ENCODE data around the gene TCTN3. TPM values are rescaled to one million over a fixed set of nuclear protein-coding genes. Genes with fewer than 3 reads are reported as not detected.

Gene TCTN3
- total and polyA plus RNA-seq, 10 of the 15 experiments (the other 5 are each of a cell fraction or from before 2014, with no cell fraction given): 20.0 to 48.7 (median 29.1) TPM

DNA sequence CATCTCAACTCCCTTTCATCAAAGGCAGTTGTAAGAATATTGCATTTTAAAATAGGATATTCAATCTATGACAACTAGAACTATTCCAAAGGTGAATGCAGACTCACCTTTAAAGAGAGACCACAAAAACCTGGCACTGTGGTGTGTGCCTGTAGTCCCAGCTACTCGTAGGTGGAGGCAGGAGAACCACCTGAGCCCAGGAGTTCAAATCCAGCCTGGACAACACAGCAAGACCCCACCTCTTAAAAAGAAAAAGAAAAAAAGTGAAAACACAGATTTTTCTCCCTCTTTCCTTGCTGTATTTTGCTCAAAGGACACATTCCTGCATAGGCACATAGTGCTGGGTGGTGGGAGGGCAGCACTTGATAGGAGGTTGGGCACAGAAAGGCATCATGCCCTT is 36.5 kb downstream of the TCTN3 start:
- peaks cover 0 to 9% of the 10 kb centered on the region in 2 experiments; a peak in 1 of 4 replicates for H3K36me3 ChIP-seq (ENCODE audit: control insufficient read depth in 2 of 2, insufficient read depth in 2 of 2, low read length in 1 of 2)
- in situ Hi-C loops (cut with MboI): no loop called here

More for the DNA sequence above, 36.5 kb downstream of the TCTN3 start:
- intact Hi-C loops (cut with micrococcal nuclease; ENCODE audit: unreplicated experiment): no loop called here
- DNase-seq (ENCODE audit: low read depth, low spot score) (no peak), ATAC-seq (no peak), FAIRE-seq (no peak)
- ChIA-PET CTCF (no interaction called here), POLR2A (interaction anchor here (0.6 kb wide), 1 partner anchor 207 kb away, joined by 3 read pairs; no protein-coding TSS in a partner anchor), SMC1A (ENCODE audit: uncharacterized antibody, unreplicated experiment) (no interaction called here), RAD21 (ENCODE audit: unreplicated experiment) (interaction anchor here (1.2 kb wide), 2 partner anchors 37 to 185 kb away, joined by 4 read pairs; partner anchors contain the start of gene TCTN3)
- H3K4me2 ChIP-seq (ENCODE audit: control insufficient read depth, insufficient read depth): peak overlapping the region; percentile 93
- no peaks in the 10 kb centered on the region for H4K20me1 ChIP-seq (ENCODE audit: control insufficient read depth, insufficient read depth)
- H3K9me3 ChIP-seq (replicated peaks; ENCODE audit: control insufficient read depth, insufficient read depth, low read length): no peaks in the 10 kb centered on the region; the same call in 2 of the 3 replicates
- peaks cover 5% of the 10 kb centered on the region for H3K4me1 ChIP-seq (ENCODE audit: control insufficient read depth, insufficient read depth, low read length)
- WGBS (ENCODE audit: insufficient coverage, insufficient replicate concordance, low lambda C conversion rate, missing lambda C conversion rate): 61% methylated on average over 1 of the region's 1 CpG
- H3K9ac ChIP-seq (ENCODE audit: control insufficient read depth, insufficient read depth, low read length): no peak overlapping the region
- peak overlapping the region; percentile 53; the same call in 1 of the 2 replicates for H3K27ac ChIP-seq (ENCODE audit: control insufficient read depth, insufficient read depth)
- no TSS peak for BruUV-seq (replicated peaks)
- peak overlapping the region; percentile 84; the same call in 1 of the 2 replicates for H3K4me3 ChIP-seq
- H3K27me3 ChIP-seq (replicated peaks in 1 of 2; ENCODE audit: control insufficient read depth in 2 of 2, insufficient read depth in 2 of 2, low read length in 1 of 2): no peaks in the 10 kb centered on the region
- TF ChIP-seq KAT2A (conservative IDR thresholded peaks at IDR 0.05; ENCODE audit: control insufficient read depth, low read depth, low read length) (no peak), ATF3 (IDR thresholded peaks at IDR 0.05; ENCODE audit: borderline replicate concordance, extremely low read depth, low read depth, low read length) (no peak), STAT1 (conservative IDR thresholded peaks at IDR 0.05) (no peak), FOXK2 (IDR thresholded peaks at IDR 0.05) (no peak), SPI1 (IDR thresholded peaks at IDR 0.05; ENCODE audit: borderline replicate concordance, insufficient read depth, low read depth, low read length) (no peak), NR2F1 (conservative IDR thresholded peaks at IDR 0.05) (no peak), REST (IDR thresholded peaks at IDR 0.05; ENCODE audit: low read depth, low read length) (no peak), NBN (IDR thresholded peaks at IDR 0.05) (no peak), ZSCAN29 (IDR thresholded peaks at IDR 0.05) (no peak), USF2 (IDR thresholded peaks at IDR 0.05; ENCODE audit: borderline replicate concordance, low read depth, low read length) (no peak), ZNF384 (IDR thresholded peaks at IDR 0.05; ENCODE audit: borderline replicate concordance, low read depth, low read length) (no peak), MXI1 (IDR thresholded peaks at IDR 0.05; ENCODE audit: low read depth, low read length) (no peak), EED (IDR thresholded peaks at IDR 0.05; ENCODE audit: low read depth) (no peak), MEF2A (IDR thresholded peaks at IDR 0.05; ENCODE audit: insufficient read depth, low read depth, low read length) (no peak), E2F4 (IDR thresholded peaks at IDR 0.05; ENCODE audit: low read depth, low read length) (no peak), MEF2B (IDR thresholded peaks at IDR 0.05; ENCODE audit: partially characterized antibody, poor library complexity, severe bottlenecking) (no peak), USF1 (IDR thresholded peaks at IDR 0.05; ENCODE audit: borderline replicate concordance, extremely low read length, insufficient read depth, low read depth, low read length) (no peak), ATF7 (IDR thresholded peaks at IDR 0.05; ENCODE audit: low read depth) (no peak), TBL1XR1 (IDR thresholded peaks at IDR 0.05; ENCODE audit: low read depth, low read length) (no peak)
- H3K79me2 ChIP-seq (ENCODE audit: control insufficient read depth, insufficient read depth, low read length): peaks cover 34% of the 10 kb centered on the region
- H2AFZ ChIP-seq (ENCODE audit: control insufficient read depth, low read depth, low read length): peak overlapping the region; percentile 97

Data from GM12878 (cell line).